Midbrain (tissue), 1 donor: ENCODE measurements around the gene PSMB3.

Source experiments
- DNase-seq: peaks from one replicate; lab custom pipeline; 2025; lab: John Stamatoyannopoulos, UW

The PSMB3 gene

DNA sequence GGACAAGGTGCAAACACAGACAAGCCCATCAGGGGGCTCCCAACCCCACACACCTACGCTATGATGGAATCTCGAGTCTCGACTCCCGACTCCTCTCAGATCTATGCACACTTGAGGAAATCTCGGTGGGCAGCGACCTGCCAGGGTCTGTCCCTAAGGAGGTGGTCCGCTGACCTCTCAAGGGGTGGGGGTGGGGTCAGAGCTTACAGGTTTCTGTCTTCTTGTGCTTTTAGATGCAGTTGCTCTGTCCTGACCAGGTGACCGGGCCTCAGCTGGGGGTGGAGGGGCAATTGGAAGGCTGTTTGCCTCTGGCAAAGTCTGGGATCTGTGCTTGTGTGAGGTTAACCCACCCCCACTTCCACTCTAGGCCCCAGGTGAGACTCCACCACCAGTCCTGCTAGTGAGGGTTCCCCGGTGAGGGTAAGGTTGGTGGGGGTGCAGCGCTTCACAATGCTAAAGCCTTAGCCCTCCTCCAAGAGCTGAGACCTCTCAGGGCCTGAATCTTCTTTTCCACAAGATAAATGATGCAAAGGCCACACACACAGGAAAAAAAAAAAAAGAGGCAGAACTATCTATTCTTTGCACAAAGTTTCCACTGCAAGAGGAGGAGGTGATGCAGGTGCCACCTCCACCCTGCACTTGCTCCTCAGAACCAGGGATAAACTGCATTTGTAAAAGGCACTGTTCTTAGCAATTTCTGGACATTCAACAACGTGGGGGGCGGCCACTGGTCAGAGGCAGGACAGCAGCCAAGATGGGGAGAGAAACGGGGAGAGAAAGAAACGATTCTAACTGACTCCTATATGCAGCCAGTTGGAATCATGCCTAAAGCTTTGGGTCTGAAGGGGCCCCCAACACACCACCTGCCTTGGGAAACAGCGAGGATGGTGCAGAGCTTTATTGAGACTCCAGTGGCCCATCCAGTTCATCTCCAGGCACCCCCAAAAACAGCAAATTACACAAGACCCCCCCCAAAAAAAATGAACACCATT, 18.3 kb upstream of the PSMB3 start:
- DNase-seq: no peak

DNA sequence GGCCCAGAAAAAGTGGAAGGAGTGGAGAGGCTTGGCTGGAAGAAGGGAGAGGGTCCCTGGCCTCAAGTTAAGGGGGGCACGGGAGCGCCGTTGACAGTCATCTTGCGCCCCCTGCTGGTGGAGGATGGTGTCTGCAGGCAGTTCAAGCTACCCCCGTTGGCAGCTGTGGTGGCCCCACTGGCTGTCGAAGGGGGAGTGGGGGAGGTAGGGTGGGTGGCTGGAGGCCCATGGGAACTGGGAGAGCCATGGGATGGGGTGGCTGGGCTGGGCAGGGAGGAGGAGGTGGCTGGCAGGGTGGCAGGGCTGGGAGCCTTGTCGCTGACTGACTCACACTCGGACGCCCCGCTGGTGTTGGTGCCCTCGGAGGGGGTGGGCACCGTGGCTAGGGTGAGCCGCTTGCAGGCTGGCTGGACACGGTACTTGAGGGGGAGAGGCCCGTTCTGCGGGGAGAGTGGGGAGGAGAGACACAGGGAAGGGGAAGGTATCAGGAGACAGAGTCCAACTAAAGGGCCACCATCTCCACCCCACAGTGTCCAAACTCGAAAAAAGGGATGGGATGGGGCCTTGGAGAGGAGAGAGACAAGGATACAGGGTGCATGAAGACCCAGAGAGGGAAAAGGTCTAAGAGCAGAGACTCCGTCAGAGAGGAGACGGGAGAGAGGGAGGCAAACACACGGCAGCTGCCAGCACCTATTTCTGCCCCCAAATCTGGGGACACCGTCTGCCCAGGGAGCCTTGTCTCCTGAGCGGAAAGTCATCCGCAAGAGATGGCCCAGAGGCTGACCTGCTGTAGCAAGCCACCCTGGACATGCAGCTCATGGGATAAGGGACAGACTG, 17.2 kb upstream of the PSMB3 start:
- peak; percentile 54 for DNase-seq

DNA sequence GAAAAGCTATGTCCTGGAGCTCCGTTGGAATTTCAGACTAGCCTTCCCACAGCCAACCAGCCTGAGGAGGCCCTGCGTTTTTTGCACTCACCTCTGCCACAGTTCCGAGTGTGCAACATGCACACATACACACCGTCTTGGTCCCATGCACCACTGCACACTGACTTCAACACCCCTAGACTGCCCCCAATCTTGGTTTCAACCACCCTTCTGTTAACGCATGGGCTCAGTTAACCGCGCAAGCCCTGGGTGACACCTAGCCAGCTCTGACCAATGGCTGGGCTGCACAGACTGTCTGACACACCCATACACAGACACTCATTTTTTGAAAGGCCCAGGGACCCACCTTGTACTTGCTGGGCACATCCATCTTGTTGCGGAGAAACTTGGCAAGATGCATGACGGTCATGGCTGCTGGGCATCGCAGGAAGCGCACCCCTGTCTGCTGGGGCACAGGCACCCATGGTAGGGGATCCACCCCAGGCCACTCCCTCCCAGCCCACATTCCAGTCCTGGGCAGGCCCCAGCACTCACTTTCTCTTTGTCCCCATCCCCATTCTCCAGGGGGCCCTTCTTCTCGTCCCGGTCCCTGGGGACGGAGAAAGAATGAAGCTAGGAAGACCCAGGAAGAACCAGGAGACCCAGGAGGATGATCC, 14.4 kb upstream of the PSMB3 start:
- no peak for DNase-seq

DNA sequence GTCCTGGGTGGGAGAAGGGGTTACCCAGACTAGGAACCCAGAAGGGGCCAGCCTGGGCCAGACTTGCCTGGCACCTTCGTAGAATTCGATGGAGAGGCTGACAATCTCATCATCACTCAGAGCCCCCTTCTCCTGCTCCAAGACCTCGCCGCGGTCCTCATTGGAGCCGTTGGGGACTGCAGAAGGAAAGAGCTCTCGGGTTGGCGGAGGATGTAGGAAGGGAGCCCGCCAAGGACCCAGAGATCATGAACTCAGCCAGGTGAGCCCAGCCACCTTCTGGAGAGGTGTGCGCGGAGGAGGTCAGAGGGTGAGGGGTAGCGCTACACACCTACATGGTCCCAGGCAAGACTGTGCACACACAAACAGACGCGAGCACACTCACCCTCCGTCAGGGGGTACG, 13.9 kb upstream of the PSMB3 start:
- DNase-seq: no peak

- no peak for DNase-seq
Measured at GRCh38 chr17:38739305-38739704, 13.2 kb upstream of the PSMB3 start.

DNA sequence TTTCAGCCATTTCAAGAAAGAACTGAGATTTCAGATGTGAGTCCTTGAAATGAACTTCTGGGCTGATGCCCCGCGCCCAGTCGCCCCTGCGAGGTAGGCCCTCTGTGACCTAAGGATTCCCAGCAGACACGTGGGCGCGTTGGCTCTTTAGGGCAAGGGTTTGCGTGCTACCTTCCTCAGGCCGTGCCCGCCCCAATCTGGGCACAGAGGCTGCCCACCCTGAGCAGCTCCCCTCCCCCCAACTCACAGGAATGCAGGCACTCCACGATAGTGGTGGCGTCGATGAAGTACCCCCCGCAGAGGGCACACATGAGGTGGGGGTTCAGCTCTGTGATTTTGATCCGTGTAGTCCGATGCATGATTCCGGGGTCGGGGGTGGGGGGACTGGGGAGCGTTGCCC, 12.5 kb upstream of the PSMB3 start:
- DNase-seq: no peak

DNA sequence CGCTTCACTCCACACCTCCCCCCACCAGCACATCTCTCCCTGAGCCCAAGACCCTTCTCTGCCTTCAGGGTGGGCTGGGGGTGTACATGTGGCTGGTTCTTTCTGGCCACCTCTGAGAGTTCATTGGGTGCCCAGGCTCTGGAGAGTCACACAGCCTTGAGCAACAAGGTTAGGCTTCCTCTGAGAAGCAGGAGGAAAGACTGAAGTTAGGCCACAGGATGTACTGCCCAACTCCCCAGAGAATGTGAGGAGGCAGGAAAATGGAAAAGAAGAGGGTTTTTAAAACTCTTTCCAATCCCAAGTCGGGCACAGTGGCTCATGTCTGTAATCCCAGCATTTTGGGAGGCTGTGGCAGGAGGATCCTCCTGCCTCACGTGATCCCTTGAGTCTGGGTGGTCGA, 11.7 kb upstream of the PSMB3 start:
- no peak for DNase-seq

- DNase-seq: no peak
Measured at GRCh38 chr17:38741461-38741860, 11.1 kb upstream of the PSMB3 start.

DNA sequence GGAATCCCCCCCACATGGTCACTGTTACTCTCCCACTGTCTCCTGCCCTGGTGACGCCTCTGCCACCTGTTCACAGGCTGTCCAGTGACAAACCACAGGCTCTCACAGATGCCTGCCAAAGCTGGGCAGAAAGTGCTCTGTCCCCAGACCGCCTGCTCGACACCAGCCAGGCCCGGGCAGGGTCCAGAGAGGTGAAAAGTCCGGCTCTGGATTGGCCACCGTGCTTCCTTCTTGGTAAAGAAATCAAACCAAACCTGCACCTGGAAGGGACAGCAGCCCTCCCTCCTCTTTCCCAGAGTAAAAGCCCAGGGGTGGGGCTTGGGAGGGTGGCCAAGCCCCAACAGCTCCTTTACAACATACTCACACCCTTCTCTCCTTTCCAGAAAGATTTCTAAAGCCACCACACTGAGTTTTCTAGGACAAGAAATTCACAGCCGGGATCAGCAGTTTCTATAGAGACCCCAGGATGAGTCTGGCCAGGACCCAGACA, 10.6 kb upstream of the PSMB3 start:
- DNase-seq: no peak

DNA sequence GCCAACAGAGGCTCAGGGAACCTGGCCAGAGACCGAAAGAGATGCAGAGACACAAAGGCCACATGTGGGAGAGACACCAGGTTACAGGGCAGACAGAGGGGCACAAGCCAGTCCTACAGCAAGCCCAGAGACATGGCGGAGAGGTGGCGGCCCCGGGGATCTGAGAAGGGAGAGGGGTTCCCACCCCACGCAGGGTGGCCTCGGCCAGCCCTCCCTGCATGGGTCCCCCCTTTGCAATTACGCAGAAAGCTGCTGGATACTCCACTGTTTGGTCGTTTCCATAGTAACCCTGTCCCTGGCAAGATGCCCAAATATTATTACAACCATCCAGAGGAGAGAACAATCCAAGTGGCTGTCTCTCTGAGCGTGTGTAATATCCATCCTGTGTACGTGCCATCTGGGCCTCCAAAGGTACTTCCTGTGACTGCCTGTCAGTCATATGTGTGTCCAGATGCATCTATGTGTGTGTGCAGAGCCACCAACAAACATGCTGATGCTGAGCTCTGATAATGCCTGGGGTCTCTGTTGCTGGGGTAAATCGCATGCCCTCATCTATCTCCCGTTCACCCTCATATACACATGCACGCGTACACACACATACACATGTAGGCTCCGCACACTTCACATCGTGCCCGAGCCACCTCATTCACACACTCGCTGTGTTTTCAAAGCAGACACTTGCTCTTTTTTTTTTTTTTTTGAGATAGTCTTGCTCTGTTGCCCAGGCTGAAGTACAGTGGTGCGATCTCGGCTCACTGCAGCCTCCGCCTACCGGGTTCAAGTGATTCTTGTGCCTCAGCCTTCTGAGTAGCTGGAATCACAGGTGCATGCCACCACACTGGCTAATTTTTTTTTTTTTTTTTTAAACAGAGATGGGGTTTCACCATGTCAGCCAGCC, 9.9 kb upstream of the PSMB3 start:
- DNase-seq: no peak

GRCh38 chr17:38743556-38744171, 8.9 kb upstream of the PSMB3 start:
- no peak for DNase-seq

- no peak for DNase-seq
Measured at GRCh38 chr17:38745545-38745944, 7.0 kb upstream of the PSMB3 start.

DNA sequence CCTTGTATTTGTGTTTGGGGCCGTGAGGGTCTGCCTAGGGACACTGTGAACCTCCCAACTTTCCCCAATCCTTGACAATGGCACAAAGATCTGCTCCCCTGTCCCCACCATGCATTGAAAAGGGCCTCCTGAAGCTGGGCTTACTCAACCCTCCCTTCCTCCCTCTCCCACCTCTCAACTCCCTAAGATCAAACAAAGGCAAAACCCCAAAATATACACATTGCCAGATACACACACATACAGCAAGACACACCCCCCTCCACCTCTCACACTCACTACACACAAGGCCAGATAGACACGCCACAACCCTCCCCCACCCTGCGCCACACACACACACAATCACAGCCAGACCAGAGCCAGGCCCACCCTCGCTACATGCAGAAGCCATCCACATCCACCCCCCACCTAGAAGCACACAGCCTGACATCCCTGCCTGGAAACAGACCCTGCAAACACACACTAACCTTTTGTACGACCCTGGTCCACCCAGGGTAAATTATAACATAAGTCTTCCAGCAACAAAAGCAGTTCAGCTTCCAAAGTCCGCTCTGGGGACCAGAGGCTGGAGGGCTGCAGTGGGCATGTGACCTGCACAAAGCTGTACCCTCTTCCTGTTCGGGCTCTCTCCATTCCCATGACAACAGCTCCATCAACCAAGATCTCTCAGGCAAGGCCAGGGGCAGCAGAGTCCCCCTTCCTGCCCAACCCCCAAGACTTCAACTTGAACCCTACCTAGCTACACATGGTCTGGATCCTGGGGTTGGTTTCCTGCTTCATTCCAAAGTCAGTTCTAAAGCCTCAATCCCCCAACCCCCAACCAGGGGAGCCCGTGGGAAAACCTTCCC, 6.3 kb upstream of the PSMB3 start:
- no peak for DNase-seq

- DNase-seq: no peak
Measured at GRCh38 chr17:38746849-38747462, 5.6 kb upstream of the PSMB3 start.

DNA sequence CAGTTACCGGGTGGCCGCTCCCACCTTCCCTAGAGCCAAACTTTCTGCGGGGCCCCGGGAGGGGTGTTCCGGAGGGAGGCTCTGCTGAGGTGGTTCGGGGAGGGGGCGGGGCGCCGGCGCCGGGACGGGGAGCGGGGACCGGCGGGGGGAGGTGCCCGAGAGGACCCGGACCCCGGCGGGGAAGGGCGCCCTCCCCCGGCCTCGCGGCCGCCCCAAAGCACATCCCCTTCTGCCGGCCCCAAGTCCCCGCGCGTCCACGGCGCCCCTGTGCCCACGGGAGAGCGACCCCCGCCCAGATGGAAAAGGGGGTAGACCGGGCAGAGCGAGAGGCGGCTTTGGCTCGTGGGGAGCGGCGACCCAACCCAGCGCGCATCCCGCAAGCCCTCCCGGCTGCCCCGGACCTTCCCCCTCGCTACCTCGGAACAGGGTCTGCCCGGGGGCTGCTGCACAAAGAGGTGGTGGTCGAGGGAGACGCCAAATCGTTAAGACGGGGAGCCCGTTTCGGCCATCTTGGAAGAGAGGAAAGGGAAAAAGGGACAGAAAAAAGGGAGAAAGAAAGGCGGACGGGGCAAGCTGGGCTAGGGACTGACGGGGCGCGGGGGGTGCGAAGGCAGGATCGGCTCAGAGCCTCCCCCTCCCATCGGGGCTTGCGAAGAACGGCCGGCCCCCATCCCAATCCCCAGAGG, 4.9 kb upstream of the PSMB3 start:
- DNase-seq: no peak

DNA sequence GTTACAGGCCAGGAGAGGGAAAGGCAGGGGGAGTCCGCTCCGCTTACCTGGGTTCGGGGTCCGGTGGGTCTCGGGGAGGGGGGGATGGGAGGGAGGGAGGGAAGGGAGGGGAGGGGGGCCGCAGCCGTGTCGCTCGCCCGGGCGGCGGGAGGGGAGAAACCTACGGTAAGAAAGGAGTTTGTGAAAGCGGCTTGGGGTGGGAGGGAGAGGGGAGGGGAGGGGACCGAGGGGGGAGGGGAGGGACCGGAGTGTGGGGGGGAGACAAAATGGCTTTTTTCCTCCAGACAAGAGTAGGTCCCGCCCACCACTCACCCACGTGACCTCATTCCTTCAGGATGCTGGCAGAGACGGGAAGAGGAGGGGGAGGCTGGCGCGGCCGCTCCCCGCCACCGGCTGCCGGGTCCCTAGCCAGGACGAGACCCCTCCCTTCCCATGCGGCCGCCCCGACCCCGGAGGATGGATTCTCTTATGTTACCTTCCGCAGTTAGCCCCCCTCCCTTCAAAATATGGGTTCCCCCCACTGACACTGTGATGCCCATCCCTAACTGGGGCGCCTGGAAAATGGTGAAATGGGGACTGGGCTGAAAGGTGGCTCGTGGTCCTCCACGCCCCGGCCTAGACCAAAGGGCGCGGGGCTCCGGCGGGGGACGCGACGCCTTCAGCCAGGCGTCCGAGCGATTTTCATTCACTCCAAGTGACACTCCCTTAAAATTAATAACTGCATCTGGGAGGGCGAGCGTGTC, 4.2 kb upstream of the PSMB3 start, which contains the start of gene PCGF2:
PCGF2 (minus strand) TSS at position 188 of the 743 bp plus-strand sequence. CDS start 7,934 bp downstream, outside the sequence.
- DNase-seq: peak; percentile 34

GRCh38 chr17:38748892-38749222, 3.7 kb upstream of the PSMB3 start:
- DNase-seq: no peak
